DND-41 (cell line): Measurements from ENCODE around the gene TIMM44.

Experiments
- ATAC-seq: fragments of 200-7000 bp; cut with Tn5 transposase; 3 replicates; pipeline ENCODE4 v1.9.1; 2021; ENCODE audit warnings: low read depth; ENCODE audit not compliant: insufficient read depth
- DNase-seq: peaks from one replicate; pipeline ENCODE4 v3.0.0-alpha.2; 2020
- H2AFZ ChIP-seq: 2 replicates; pipeline ENCODE4 v1.6.0; 2012; ENCODE audit warnings: low read depth, low read length
- H3K27ac ChIP-seq: 2 replicates; pipeline ENCODE4 v1.5.1; 2012; ENCODE audit warnings: low read length, inconsistent platforms
- H3K27me3 ChIP-seq: fragments of 200-600 bp; sonication (generic); 2 replicates; pipeline ENCODE4 v1.6.0; 2012; ENCODE audit warnings: low read length, mild to moderate bottlenecking, inconsistent platforms; ENCODE audit not compliant: insufficient read depth, poor library complexity
- H3K36me3 ChIP-seq: 2 replicates; pipeline ENCODE4 v1.5.1; 2012; ENCODE audit warnings: low read length, inconsistent platforms; ENCODE audit not compliant: insufficient read depth
- H3K4me1 ChIP-seq: 2 replicates; pipeline ENCODE4 v1.5.1; 2012; ENCODE audit warnings: mild to moderate bottlenecking, low read length; ENCODE audit not compliant: insufficient read depth
- H3K4me2 ChIP-seq: 2 replicates; pipeline ENCODE4 v1.6.0; 2012; ENCODE audit warnings: mild to moderate bottlenecking, moderate library complexity, low read length, inconsistent platforms; ENCODE audit not compliant: insufficient read depth
- H3K4me3 ChIP-seq, 2 experiments: fragments of 200-600 bp in 1 of 2; shearing (Covaris generic) in 1 of 2; 2 replicates each; pipeline ENCODE4 v1.5.1; 2012 to 2016; ENCODE audit warnings: inconsistent platforms in 2 of 2, low read length in 2 of 2, mild to moderate bottlenecking in 2 of 2, low read depth in 1 of 2, moderate library complexity in 1 of 2
- H3K79me2 ChIP-seq: 2 replicates; pipeline ENCODE4 v1.6.0; 2012; ENCODE audit warnings: low read length, inconsistent platforms; ENCODE audit not compliant: insufficient read depth
- H3K9ac ChIP-seq: 2 replicates; pipeline ENCODE4 v1.6.0; 2012; ENCODE audit warnings: low read depth, mild to moderate bottlenecking, inconsistent platforms, low read length, moderate library complexity
- H3K9me3 ChIP-seq: 2 replicates; pipeline ENCODE4 v1.5.1; 2012; ENCODE audit warnings: low read length, moderate library complexity, mild to moderate bottlenecking, inconsistent platforms; ENCODE audit not compliant: insufficient read depth, severe bottlenecking
- H4K20me1 ChIP-seq: 2 replicates; pipeline ENCODE4 v1.6.0; 2012; ENCODE audit warnings: low read length; ENCODE audit not compliant: insufficient read depth
- CTCF ChIP-seq: IDR thresholded peaks from 2 replicates; pipeline ENCODE4 v1.5.1; 2012; ENCODE audit warnings: borderline replicate concordance, low read length, moderate library complexity, mild to moderate bottlenecking; ENCODE audit not compliant: poor library complexity, severe bottlenecking; ENCODE audit errors: extremely low read depth
- EZH2 ChIP-seq: IDR thresholded peaks from 3 replicates; pipeline ENCODE4 v1.6.1; 2012; ENCODE audit warnings: borderline replicate concordance, low read depth, mild to moderate bottlenecking, moderate library complexity, low read length, inconsistent platforms; ENCODE audit not compliant: severe bottlenecking

Gene TIMM44

GRCh38 chr19:7877249-7877836 lies 66.1 kb downstream of the TIMM44 start:
- no peak for ATAC-seq
- H3K27ac ChIP-seq, result no peak overlapping the region

More at GRCh38 chr19:7877249-7877836, 66.1 kb downstream of the TIMM44 start:
- H3K27me3 ChIP-seq, result no peaks in the 10 kb centered on the region
- H3K36me3 ChIP-seq, result no peaks in the 10 kb centered on the region
- TF ChIP-seq EZH2 (no peak), CTCF (no peak)
- H3K4me2 ChIP-seq, result no peak overlapping the region
- no peak for DNase-seq
- no peak overlapping the region for H2AFZ ChIP-seq
- H3K9me3 ChIP-seq, result no peaks in the 10 kb centered on the region
- no peaks in the 10 kb centered on the region for H4K20me1 ChIP-seq
- H3K79me2 ChIP-seq, result no peaks in the 10 kb centered on the region
- peaks cover 14% of the 10 kb centered on the region for H3K4me1 ChIP-seq
- H3K4me3 ChIP-seq, result no peak overlapping the region
- no peak overlapping the region for H3K9ac ChIP-seq
